HFFc6 (cell line): ENCODE measurements around the gene LGALS9. TPM values are rescaled to one million over a fixed set of nuclear protein-coding genes. Genes with fewer than 3 reads are reported as not detected.
A peak's percentile ranks its signal among the peaks of the same experiment; 100 is the strongest.
"Not testable (repeated sequence)": the region's sequence is repeated elsewhere in the genome, so short reads cannot be mapped to it uniquely, and the experiment has no call there.

Experiments used
- DNase-seq: peaks from one replicate; pipeline ENCODE4 v3.0.0-alpha.2; 2018
- H3K27ac Mint-ChIP-seq: 2 replicates; pipeline ENCODE4 v1.8.0; 2020; ENCODE audit warnings: mild to moderate bottlenecking, mixed read lengths
- H3K27me3 Mint-ChIP-seq: 2 replicates; pipeline ENCODE4 v1.8.0; 2021; ENCODE audit warnings: mild to moderate bottlenecking, moderate library complexity, mixed read lengths; ENCODE audit not compliant: insufficient read depth
- H3K36me3 Mint-ChIP-seq: 2 replicates; pipeline ENCODE4 v1.8.0; 2021; ENCODE audit warnings: low read depth, mixed read lengths
- H3K4me1 Mint-ChIP-seq: 2 replicates; pipeline ENCODE4 v1.8.0; 2020; ENCODE audit warnings: low read depth, mixed read lengths
- H3K4me3 Mint-ChIP-seq: 2 replicates; pipeline ENCODE4 v1.8.0; 2020; ENCODE audit warnings: mild to moderate bottlenecking, moderate library complexity, mixed read lengths
- H3K9me3 Mint-ChIP-seq: 2 replicates; pipeline ENCODE4 v1.8.0; 2020; ENCODE audit warnings: mild to moderate bottlenecking, mixed read lengths
- CTCF ChIP-seq: fragments of 200-600 bp; sonication (generic); IDR thresholded peaks from 2 replicates; pipeline ENCODE4 v1.5.0; 2021; ENCODE audit warnings: antibody characterized with exemption, mild to moderate bottlenecking
- total RNA-seq, 6 experiments: library from RNA; stranded (reverse); fragmentation: NEBNext Ultra II Directional; extraction: Animal tissue kit (Norgen Biotek cat#: 25700); gene quantifications; 2 replicates in 1 of 6; 3 replicates in 5 of 6; pipeline ENCODE4 v1.2.3, GENCODE V29; 2021

Gene LGALS9
- total RNA-seq, 6 experiments from 2014 or later: 0.17 TPM; not detected in 4

- no peaks in the 10 kb centered on the region for H3K36me3 Mint-ChIP-seq
- H3K9me3 Mint-ChIP-seq: no peaks in the 10 kb centered on the region
- H3K27me3 Mint-ChIP-seq: peaks cover 27% of the 10 kb centered on the region
- no peak overlapping the region for H3K4me3 Mint-ChIP-seq
- no peak overlapping the region for H3K27ac Mint-ChIP-seq
- no peaks in the 10 kb centered on the region for H3K4me1 Mint-ChIP-seq
- no peak for TF ChIP-seq CTCF
- DNase-seq: no peak
Observed at GRCh38 chr17:27646232-27646631, 15.2 kb downstream of the LGALS9 start.

GRCh38 chr17:27647765-27648164 lies 16.8 kb downstream of the LGALS9 start:
- DNase-seq: no peak
- no peak overlapping the region for H3K4me3 Mint-ChIP-seq
- H3K4me1 Mint-ChIP-seq: no peaks in the 10 kb centered on the region; the same call in 1 of the 2 replicates
- no peak overlapping the region for H3K27ac Mint-ChIP-seq
- peaks cover 22% of the 10 kb centered on the region for H3K27me3 Mint-ChIP-seq
- no peaks in the 10 kb centered on the region for H3K9me3 Mint-ChIP-seq
- H3K36me3 Mint-ChIP-seq: no peaks in the 10 kb centered on the region
- TF ChIP-seq CTCF: no peak

GRCh38 chr17:27649111-27649571 lies 18.2 kb downstream of the LGALS9 start:
- H3K4me1 Mint-ChIP-seq, H3K9me3 Mint-ChIP-seq, H3K36me3 Mint-ChIP-seq, H3K27ac Mint-ChIP-seq, DNase-seq, H3K4me3 Mint-ChIP-seq: not testable (repeated sequence)
- peaks cover 19% of the 10 kb centered on the region for H3K27me3 Mint-ChIP-seq

GRCh38 chr17:27649929-27650328 lies 18.9 kb downstream of the LGALS9 start:
- H3K27ac Mint-ChIP-seq: no peak overlapping the region
- H3K4me1 Mint-ChIP-seq: no peaks in the 10 kb centered on the region; the same call in 1 of the 2 replicates
- H3K4me3 Mint-ChIP-seq: no peak overlapping the region
- peaks cover 22% of the 10 kb centered on the region for H3K27me3 Mint-ChIP-seq
- H3K36me3 Mint-ChIP-seq: no peaks in the 10 kb centered on the region
- DNase-seq: no peak
- TF ChIP-seq CTCF: no peak
- H3K9me3 Mint-ChIP-seq: no peaks in the 10 kb centered on the region

GRCh38 chr17:27650836-27651235 lies 19.8 kb downstream of the LGALS9 start:
- no peak overlapping the region for H3K27ac Mint-ChIP-seq
- no peaks in the 10 kb centered on the region for H3K9me3 Mint-ChIP-seq
- DNase-seq: no peak
- TF ChIP-seq CTCF: no peak
- H3K36me3 Mint-ChIP-seq: no peaks in the 10 kb centered on the region
- H3K27me3 Mint-ChIP-seq: peaks cover 20% of the 10 kb centered on the region
- no peaks in the 10 kb centered on the region; the same call in 1 of the 2 replicates for H3K4me1 Mint-ChIP-seq
- no peak overlapping the region for H3K4me3 Mint-ChIP-seq

GRCh38 chr17:27651411-27652345 lies 20.7 kb downstream of the LGALS9 start:
- H3K36me3 Mint-ChIP-seq: no peaks in the 10 kb centered on the region
- no peaks in the 10 kb centered on the region for H3K9me3 Mint-ChIP-seq
- H3K4me1 Mint-ChIP-seq: no peaks in the 10 kb centered on the region; the same call in 1 of the 2 replicates
- H3K27me3 Mint-ChIP-seq: peaks cover 12% of the 10 kb centered on the region
- no peak overlapping the region for H3K27ac Mint-ChIP-seq
- TF ChIP-seq CTCF: peak; percentile 96
- H3K4me3 Mint-ChIP-seq: no peak overlapping the region
- DNase-seq: peak; percentile 42

- DNase-seq, H3K27ac Mint-ChIP-seq, H3K4me1 Mint-ChIP-seq, H3K4me3 Mint-ChIP-seq, H3K36me3 Mint-ChIP-seq, H3K9me3 Mint-ChIP-seq: not testable (repeated sequence)
- H3K27me3 Mint-ChIP-seq: peaks cover 15% of the 10 kb centered on the region
Observed at GRCh38 chr17:27653449-27653971, 22.5 kb downstream of the LGALS9 start.
